OCI-LY1 (cell line): ENCODE data around the gene CEMIP2.

Source experiments
- H2AFZ ChIP-seq: fragments of 200-600 bp; sonication (generic), shearing (Covaris generic); 2 replicates; pipeline ENCODE4 v1.6.0; 2014; ENCODE audit warnings: antibody characterized with exemption, mild to moderate bottlenecking, low read length
- H3F3A ChIP-seq: fragments of 200-600 bp; sonication (generic), shearing (Covaris generic); 2 replicates; pipeline ENCODE4 v1.6.0; 2014; ENCODE audit warnings: mild to moderate bottlenecking, antibody characterized with exemption, low read length, moderate library complexity; ENCODE audit not compliant: insufficient read depth
- H3K27ac ChIP-seq: fragments of 200-600 bp; sonication (generic); 2 replicates; pipeline ENCODE4 v1.5.1; 2014; ENCODE audit warnings: low read length, mixed run types, mild to moderate bottlenecking, low read depth; ENCODE audit not compliant: poor library complexity, severe bottlenecking
- H3K27me3 ChIP-seq: fragments of 200-600 bp; sonication (generic); 2 replicates; pipeline ENCODE4 v1.6.0; 2014; ENCODE audit warnings: antibody characterized with exemption, mild to moderate bottlenecking, low read length, moderate library complexity; ENCODE audit not compliant: insufficient read depth
- H3K36me3 ChIP-seq: fragments of 200-600 bp; sonication (generic); 2 replicates; pipeline ENCODE4 v1.6.1; 2014; ENCODE audit warnings: mild to moderate bottlenecking, antibody characterized with exemption, low read length, moderate library complexity, mixed read lengths; ENCODE audit not compliant: insufficient read depth
- H3K4me1 ChIP-seq: fragments of 200-600 bp; sonication (generic); 2 replicates; pipeline ENCODE4 v1.5.1; 2014; ENCODE audit warnings: mild to moderate bottlenecking, low read length, moderate library complexity; ENCODE audit not compliant: insufficient read depth, severe bottlenecking
- H3K4me2 ChIP-seq: fragments of 200-600 bp; sonication (generic), shearing (Covaris generic); 2 replicates; pipeline ENCODE4 v1.6.1; 2014; ENCODE audit warnings: low read length
- H3K4me3 ChIP-seq: fragments of 200-600 bp; sonication (generic); 2 replicates; pipeline ENCODE4 v1.5.1; 2014; ENCODE audit warnings: low read length, low read depth, mild to moderate bottlenecking, mixed read lengths; ENCODE audit not compliant: poor library complexity, severe bottlenecking
- H3K79me2 ChIP-seq: fragments of 200-600 bp; shearing (Covaris generic); 2 replicates; pipeline ENCODE4 v1.6.1; 2016; ENCODE audit warnings: mixed run types, low read length, mixed read lengths; ENCODE audit not compliant: insufficient read depth
- H3K9ac ChIP-seq: fragments of 200-600 bp; sonication (generic), shearing (Covaris generic); 2 replicates; pipeline ENCODE4 v1.6.1; 2014; ENCODE audit warnings: mild to moderate bottlenecking, low read length, mixed read lengths
- H3K9me2 ChIP-seq: fragments of 200-600 bp; sonication (generic), shearing (Covaris generic); 2 replicates; pipeline ENCODE4 v1.6.1; 2014; ENCODE audit warnings: low read depth, mild to moderate bottlenecking, low read length, mixed read lengths
- H3K9me3 ChIP-seq: fragments of 200-600 bp; shearing (Covaris generic); 2 replicates; pipeline ENCODE4 v1.6.1; 2014; ENCODE audit warnings: low read length, mixed read lengths
- H4K20me1 ChIP-seq: fragments of 200-600 bp; sonication (generic), shearing (Covaris generic); 2 replicates; pipeline ENCODE4 v1.6.0; 2016; ENCODE audit warnings: mild to moderate bottlenecking, low read length; ENCODE audit not compliant: insufficient read depth
- EZH2 ChIP-seq: fragments of 200-600 bp; sonication (generic), shearing (Covaris generic); IDR thresholded peaks from 2 replicates; pipeline ENCODE4 v1.8.0; 2017; ENCODE audit warnings: borderline replicate concordance, mixed run types, mild to moderate bottlenecking, antibody characterized with exemption, low read length, moderate library complexity, mixed read lengths
- TF ChIP-seq, protein P1 (sequence below): fragments of 200-600 bp; sonication (generic), shearing (Covaris generic); IDR thresholded peaks from 2 replicates; pipeline ENCODE4 v1.5.1; 2017; ENCODE audit warnings: mild to moderate bottlenecking, antibody characterized with exemption, low read length, moderate library complexity, mixed read lengths

The CEMIP2 gene

DNA sequence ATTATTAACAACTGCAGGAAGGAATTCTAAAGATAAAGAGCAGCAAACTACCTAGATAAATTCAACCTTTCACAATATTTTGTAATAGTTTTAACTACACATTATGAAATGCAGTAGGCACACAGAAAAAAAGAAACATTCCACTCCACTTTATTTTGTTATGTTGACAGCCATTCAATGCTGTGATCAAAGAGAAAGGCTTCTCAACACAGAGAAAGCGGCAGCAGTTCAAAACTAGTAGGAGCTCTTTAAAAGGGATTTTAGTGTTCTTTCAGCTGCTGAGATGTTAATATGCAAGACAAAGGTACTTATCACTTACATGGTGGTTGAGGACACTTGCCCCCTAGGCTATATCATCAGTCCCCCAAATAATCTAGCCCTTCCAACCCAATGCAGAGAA, 11.6 kb downstream of the CEMIP2 start:
- H3K36me3 ChIP-seq: no peaks in the 10 kb centered on the region
- H3K4me2 ChIP-seq: no peak overlapping the region
- H3K4me1 ChIP-seq: no peaks in the 10 kb centered on the region
- H2AFZ ChIP-seq: no peak overlapping the region
- H3K9ac ChIP-seq: no peak overlapping the region
- H3F3A ChIP-seq: no peaks in the 10 kb centered on the region
- no peak overlapping the region for H3K4me3 ChIP-seq
- H3K9me2 ChIP-seq: no peaks in the 10 kb centered on the region
- H3K27me3 ChIP-seq: no peaks in the 10 kb centered on the region
- H3K27ac ChIP-seq: no peak overlapping the region
- no peak for TF ChIP-seq EZH2
- TF ChIP-seq, protein P1, sequence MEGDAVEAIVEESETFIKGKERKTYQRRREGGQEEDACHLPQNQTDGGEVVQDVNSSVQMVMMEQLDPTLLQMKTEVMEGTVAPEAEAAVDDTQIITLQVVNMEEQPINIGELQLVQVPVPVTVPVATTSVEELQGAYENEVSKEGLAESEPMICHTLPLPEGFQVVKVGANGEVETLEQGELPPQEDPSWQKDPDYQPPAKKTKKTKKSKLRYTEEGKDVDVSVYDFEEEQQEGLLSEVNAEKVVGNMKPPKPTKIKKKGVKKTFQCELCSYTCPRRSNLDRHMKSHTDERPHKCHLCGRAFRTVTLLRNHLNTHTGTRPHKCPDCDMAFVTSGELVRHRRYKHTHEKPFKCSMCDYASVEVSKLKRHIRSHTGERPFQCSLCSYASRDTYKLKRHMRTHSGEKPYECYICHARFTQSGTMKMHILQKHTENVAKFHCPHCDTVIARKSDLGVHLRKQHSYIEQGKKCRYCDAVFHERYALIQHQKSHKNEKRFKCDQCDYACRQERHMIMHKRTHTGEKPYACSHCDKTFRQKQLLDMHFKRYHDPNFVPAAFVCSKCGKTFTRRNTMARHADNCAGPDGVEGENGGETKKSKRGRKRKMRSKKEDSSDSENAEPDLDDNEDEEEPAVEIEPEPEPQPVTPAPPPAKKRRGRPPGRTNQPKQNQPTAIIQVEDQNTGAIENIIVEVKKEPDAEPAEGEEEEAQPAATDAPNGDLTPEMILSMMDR: no peak
- H3K9me3 ChIP-seq: no peaks in the 10 kb centered on the region
- no peaks in the 10 kb centered on the region for H4K20me1 ChIP-seq
- no peaks in the 10 kb centered on the region for H3K79me2 ChIP-seq

DNA sequence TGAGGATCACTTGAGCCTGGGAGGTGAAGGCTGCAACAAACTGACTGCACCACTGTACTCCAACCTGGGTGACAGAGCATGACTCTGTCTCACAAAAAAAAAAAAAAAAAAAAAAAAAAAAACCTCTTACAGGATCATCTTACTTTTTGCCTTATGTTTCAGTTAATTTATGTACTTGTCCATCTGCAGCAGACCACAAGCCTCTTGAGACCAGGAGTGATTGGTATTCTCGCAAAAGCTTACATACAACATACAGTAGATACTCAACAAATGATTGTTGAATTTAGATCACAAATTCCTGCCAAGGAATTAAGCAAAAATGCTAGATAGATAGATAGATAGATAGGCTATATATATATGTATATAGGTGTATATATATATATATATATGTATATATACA, 12.4 kb downstream of the CEMIP2 start:
- no peaks in the 10 kb centered on the region for H4K20me1 ChIP-seq
- no peak overlapping the region for H3K4me2 ChIP-seq
- no peak overlapping the region for H3K9ac ChIP-seq
- H2AFZ ChIP-seq: no peak overlapping the region
- no peaks in the 10 kb centered on the region for H3K4me1 ChIP-seq
- no peak for TF ChIP-seq EZH2
- TF ChIP-seq, protein P1: no peak
- no peaks in the 10 kb centered on the region for H3K79me2 ChIP-seq
- H3K9me2 ChIP-seq: no peaks in the 10 kb centered on the region
- H3K4me3 ChIP-seq: no peak overlapping the region
- no peaks in the 10 kb centered on the region for H3K27me3 ChIP-seq
- H3K9me3 ChIP-seq: no peaks in the 10 kb centered on the region
- no peak overlapping the region for H3K27ac ChIP-seq
- no peaks in the 10 kb centered on the region for H3F3A ChIP-seq
- no peaks in the 10 kb centered on the region for H3K36me3 ChIP-seq

DNA sequence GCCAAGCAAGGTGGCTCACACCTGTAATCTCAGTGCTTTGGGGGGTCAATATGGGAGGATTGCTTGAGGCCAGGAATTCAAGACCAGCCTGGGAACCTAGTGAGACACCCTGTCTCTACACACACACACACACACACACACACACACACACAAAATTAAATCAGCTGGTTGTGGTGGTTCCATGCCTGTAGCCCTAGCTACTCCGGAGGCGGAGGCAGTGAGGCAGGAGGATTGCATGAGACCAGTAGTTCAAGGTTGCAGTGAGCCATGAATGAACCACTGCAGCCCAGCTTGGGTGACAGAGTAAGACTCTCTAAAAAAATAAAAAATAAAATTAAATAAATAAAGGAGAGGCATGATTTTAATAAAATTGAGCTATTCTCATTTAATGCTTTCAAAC, 13.1 kb downstream of the CEMIP2 start:
- Histone ChIP-seq H3K9me2 (no peaks in the 10 kb centered on the region), H3K27ac (no peak overlapping the region), H3K36me3 (no peaks in the 10 kb centered on the region), H3K27me3 (no peaks in the 10 kb centered on the region), H3F3A (no peaks in the 10 kb centered on the region), H3K4me3 (no peak overlapping the region), H2AFZ (no peak overlapping the region), H3K4me1 (no peaks in the 10 kb centered on the region), H3K9me3 (no peaks in the 10 kb centered on the region), H3K79me2 (no peaks in the 10 kb centered on the region), H4K20me1 (no peaks in the 10 kb centered on the region), H3K4me2 (no peak overlapping the region), H3K9ac (no peak overlapping the region)
- no peak for TF ChIP-seq EZH2
- TF ChIP-seq, protein P1: no peak
